Subcutaneous abdominal adipose tissue (tissue), 5 donors: ENCODE data around the gene KRTAP4-3.
"Not testable (repeated sequence)": the region's sequence is repeated elsewhere in the genome, so short reads cannot be mapped to it uniquely, and the experiment has no call there.

Experiments used
- H3K27ac ChIP-seq: one replicate; pipeline ENCODE4 v1.7.0; 2013; ENCODE audit warnings: low read depth, mild to moderate bottlenecking, inconsistent platforms, low read length, moderate library complexity
- H3K27me3 ChIP-seq, 5 donors: one replicate each; pipeline ENCODE4 v1.7.0; 2013; ENCODE audit warnings: low read length in 5 of 5, inconsistent platforms in 1 of 5; ENCODE audit not compliant: control insufficient read depth in 5 of 5, insufficient read depth in 4 of 5
- H3K36me3 ChIP-seq, 5 donors: one replicate each; pipeline ENCODE4 v1.7.0; 2013; ENCODE audit warnings: low read length in 5 of 5; ENCODE audit not compliant: control insufficient read depth in 5 of 5, insufficient read depth in 5 of 5
- H3K4me1 ChIP-seq, 5 donors: one replicate each; pipeline ENCODE4 v1.7.0; 2013; ENCODE audit warnings: low read length in 5 of 5, mild to moderate bottlenecking in 3 of 5, moderate library complexity in 1 of 5; ENCODE audit not compliant: control insufficient read depth in 5 of 5, insufficient read depth in 5 of 5
- H3K4me3 ChIP-seq, 5 donors: one replicate each; pipeline ENCODE4 v1.7.0; 2013; ENCODE audit warnings: low read length in 5 of 5, low read depth in 1 of 5
- H3K9ac ChIP-seq, 5 donors: one replicate each; pipeline ENCODE4 v1.7.0; 2013; ENCODE audit warnings: low read length in 5 of 5, mild to moderate bottlenecking in 4 of 5, moderate library complexity in 3 of 5
- H3K9me3 ChIP-seq, 5 donors: one replicate each; pipeline ENCODE4 v1.7.0; 2013; ENCODE audit warnings: low read length in 5 of 5; ENCODE audit not compliant: control insufficient read depth in 5 of 5
- donor health status: healthy.
- donor health status: healthy.
- donor health status: healthy.
- donor health status: healthy.
- donor health status: healthy.

Gene KRTAP4-3

DNA sequence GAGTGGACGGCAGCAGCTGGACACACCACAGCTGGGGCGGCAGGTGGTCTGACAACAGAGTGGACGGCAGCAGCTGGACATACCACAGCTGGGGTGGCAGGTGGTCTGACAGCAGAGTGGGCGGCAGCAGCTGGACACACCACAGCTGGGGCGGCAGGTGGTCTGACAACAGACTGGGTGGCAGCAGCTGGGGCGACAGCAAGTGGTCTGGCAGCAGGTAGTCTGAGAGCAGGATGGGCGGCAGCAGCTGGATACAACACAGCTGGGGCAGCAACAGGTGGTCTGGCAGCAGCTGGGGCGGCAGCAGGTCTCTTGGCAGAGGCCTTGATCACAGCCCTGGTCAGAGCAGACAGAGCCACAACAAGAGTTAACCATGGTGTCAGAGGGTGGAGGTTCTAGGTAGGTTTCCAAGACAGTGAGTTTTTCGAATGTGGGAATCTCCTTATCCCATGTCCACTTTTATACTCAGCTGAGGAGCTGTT, 16.5 kb upstream of the KRTAP4-3 start, which contains the start of gene KRTAP4-1:
TSS of gene KRTAP4-1 (minus strand) at position 432 of the 482 bp plus-strand sequence. CDS start at position 375, 57 bp downstream.
- peaks cover 0 to 5% (median 0%) of the 10 kb centered on the region in 5 donors for H3K27me3 ChIP-seq
- H3K9me3 ChIP-seq = no peaks in the 10 kb centered on the region
- H3K4me1 ChIP-seq = no peaks in the 10 kb centered on the region
- H3K27ac ChIP-seq = no peak within 1 kb of the TSS
- H3K4me3 ChIP-seq = no peak within 1 kb of the TSS
- H3K9ac ChIP-seq = no peak within 1 kb of the TSS
- H3K36me3 ChIP-seq = no peaks in the 10 kb centered on the region

DNA sequence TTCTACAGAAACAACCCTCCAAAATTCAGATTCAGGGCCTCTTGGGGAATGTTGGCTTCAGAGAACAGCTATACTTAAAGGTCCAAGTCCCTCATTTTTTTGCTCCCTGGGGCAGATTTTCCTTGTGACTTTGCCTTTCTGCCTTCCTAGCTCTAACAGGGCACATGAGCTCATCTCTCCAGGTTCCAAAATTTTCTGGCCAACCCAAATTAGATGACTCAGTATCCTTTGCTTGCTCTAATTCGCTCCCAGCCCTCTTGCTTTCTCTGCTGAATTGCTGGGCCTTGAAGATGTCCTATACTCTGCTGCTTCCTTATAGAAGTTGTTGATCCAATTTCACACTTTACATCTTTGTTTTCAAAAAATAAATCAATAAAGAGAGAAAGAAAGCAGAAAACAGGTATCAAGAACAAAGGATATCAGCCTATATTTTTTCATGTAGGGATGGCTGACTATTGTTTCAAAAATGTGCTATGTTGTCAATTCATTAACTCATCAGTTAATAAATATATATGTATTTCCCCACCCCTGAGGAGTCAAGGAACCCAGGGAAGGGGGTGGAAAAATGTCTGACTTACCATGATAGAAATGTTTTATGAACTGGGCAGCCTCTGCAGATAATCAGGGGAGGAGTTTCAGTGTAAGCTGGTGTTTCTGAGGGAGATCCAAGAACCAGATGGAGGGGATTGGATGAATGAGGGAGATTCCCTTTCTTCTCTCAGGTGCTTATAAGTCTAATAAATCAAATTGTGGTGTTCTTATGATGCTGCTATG, 11.0 kb upstream of the KRTAP4-3 start:
- peaks cover 0 to 7% (median 0%) of the 10 kb centered on the region in 5 donors for H3K27me3 ChIP-seq
- peaks cover 0 to 7% (median 0%) of the 10 kb centered on the region in 5 donors for H3K4me1 ChIP-seq
- H3K9me3 ChIP-seq = no peaks in the 10 kb centered on the region
- no peak overlapping the region for H3K9ac ChIP-seq
- H3K4me3 ChIP-seq = no peak overlapping the region
- no peaks in the 10 kb centered on the region for H3K36me3 ChIP-seq
- no peak overlapping the region for H3K27ac ChIP-seq

DNA sequence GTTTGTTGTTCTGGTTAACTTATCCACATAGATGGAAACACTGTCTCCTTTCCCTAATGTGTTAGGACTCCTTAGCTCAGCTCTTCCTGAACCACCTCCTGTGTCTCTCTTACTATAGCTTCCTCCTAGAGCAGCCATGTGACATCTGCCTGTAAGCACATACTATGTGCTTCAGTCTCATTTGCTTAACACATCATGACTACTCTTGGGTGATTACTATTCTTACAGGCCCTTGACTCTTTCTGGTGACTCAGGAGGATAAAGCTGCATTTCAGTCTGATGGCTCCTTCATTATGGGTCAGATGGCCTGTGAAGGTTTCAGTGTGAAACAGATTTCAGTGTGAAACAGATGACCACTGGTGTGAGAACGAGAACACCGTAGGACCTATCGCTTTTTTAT, 10.3 kb upstream of the KRTAP4-3 start:
- Histone ChIP-seq H3K4me1 (peaks cover 0 to 7% (median 0%) of the 10 kb centered on the region in 5 donors), H3K9me3 (no peaks in the 10 kb centered on the region), H3K27me3 (peaks cover 0 to 7% (median 0%) of the 10 kb centered on the region in 5 donors), H3K9ac (no peak overlapping the region), H3K27ac (no peak overlapping the region), H3K4me3 (no peak overlapping the region), H3K36me3 (no peaks in the 10 kb centered on the region)

DNA sequence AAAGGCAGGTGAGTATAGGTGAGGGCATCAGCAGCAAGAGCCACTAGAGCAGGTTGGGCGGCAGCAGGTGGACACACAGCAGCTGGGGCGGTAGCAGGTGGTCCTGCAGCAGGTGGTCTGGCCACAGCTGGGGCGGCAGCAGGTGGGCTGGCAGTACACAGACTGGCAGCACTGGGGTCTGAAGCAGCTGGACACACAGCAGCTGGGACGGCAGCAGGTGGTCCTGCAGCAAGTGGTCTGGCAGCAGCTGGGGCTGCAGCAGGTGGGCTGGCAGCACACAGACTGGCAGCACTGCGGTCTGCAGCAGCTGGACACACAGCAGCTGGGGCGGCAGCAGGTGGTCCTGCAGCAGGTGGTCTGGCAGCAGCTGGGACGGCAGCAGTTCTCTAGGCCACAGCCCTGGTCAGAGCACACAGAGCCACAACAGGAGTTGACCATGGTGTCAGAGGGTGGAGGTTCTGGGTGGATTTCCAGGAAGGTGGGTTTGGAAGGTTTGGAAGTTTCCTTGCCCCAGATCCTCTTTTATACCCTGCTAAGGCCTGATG, 9.8 kb upstream of the KRTAP4-3 start, which contains the start of gene KRTAP4-2:
TSS of gene KRTAP4-2 (minus strand) at position 495 of the 545 bp plus-strand sequence. CDS start at position 438, 57 bp downstream.
- H3K4me3 ChIP-seq = no peak within 1 kb of the TSS
- H3K27ac ChIP-seq = no peak within 1 kb of the TSS
- H3K27me3 ChIP-seq = peaks cover 0 to 7% (median 0%) of the 10 kb centered on the region in 5 donors
- H3K9ac ChIP-seq = no peak within 1 kb of the TSS
- peaks cover 0 to 7% (median 0%) of the 10 kb centered on the region in 5 donors for H3K4me1 ChIP-seq
- H3K36me3 ChIP-seq = no peaks in the 10 kb centered on the region
- no peaks in the 10 kb centered on the region for H3K9me3 ChIP-seq

DNA sequence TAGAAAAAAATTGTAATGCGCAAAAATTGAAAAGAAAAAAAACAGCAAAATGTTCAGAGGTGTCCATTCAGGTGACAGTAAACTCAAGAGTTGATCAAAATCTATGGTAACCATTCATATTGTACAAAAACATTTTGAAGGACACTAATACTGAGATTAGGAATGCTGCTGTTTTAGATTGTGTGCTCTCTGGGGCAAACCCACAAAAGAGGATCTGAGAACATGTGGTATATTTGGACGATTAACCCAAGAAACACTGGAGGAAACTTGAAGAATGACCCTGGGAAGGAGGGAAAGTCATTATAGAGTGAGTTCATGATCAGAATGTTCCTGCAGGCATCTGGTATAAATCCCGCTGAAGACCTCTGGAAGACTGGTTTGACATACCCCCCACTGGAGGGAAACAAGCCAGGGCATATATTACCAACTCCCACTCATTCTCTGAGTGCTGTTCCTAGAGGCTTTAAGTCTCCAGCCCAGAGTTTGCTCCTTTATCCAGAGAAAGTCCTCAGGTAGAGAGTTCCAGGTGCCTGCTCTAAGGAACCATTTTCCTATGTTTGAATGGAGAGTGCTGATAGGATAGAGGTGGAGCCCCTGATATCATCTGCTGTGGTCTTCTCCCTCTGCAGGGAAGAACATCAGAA, 8.8 kb upstream of the KRTAP4-3 start:
- H3K4me3 ChIP-seq = no peak overlapping the region
- H3K27ac ChIP-seq = no peak overlapping the region
- H3K9me3 ChIP-seq = no peaks in the 10 kb centered on the region
- H3K4me1 ChIP-seq = peaks cover 0 to 7% (median 0%) of the 10 kb centered on the region in 5 donors
- no peaks in the 10 kb centered on the region for H3K36me3 ChIP-seq
- peaks cover 0 to 7% (median 0%) of the 10 kb centered on the region in 5 donors for H3K27me3 ChIP-seq
- H3K9ac ChIP-seq = no peak overlapping the region

DNA sequence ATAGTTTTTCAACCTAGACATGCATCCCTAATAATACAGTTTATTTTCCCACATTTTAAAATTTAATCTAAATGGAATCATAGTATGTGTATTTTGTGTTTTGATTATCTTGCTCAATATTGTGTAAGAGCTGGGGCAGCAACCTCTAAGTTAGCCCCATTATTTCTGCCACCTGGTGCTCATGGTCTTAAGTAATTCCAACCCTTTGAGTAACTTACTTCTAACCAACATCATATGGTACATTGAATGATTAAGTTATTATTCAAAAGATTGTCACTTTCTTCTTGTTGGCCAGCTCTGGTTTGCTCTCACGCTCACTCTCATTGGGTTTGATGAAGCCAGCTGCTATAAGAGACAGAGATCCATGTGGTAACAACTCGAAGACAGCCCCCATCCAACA, 3.9 kb upstream of the KRTAP4-3 start:
- H3K27me3 ChIP-seq = peaks cover 0 to 7% (median 0%) of the 10 kb centered on the region in 5 donors
- H3K9ac ChIP-seq = no peak overlapping the region
- H3K9me3 ChIP-seq = no peaks in the 10 kb centered on the region
- H3K27ac ChIP-seq = no peak overlapping the region
- no peak overlapping the region for H3K4me3 ChIP-seq
- H3K36me3 ChIP-seq = no peaks in the 10 kb centered on the region
- no peaks in the 10 kb centered on the region for H3K4me1 ChIP-seq

DNA sequence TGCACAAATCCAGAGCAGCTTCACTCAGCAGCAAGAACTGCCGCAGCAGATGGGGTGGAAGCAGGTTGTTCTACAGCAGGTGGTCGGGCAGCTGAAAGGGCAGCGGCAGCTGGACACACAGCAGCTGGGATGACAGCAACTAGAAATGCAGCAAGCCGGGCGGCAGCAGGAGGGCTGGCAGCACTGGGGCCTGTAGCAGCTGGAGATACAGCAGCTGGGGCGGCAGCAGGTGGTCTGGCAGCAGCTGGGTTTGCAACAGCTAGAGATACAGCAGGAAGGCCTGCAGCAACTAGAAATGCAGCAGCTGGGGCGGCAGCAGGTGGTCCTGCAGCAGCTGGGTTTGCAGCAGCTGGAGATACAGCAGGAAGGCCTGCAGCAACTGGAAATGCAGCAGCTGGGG, 460 bp downstream of the KRTAP4-3 start:
- Histone ChIP-seq H3K27me3 (no peaks in the 10 kb centered on the region), H3K27ac (no peak overlapping the region), H3K4me3 (no peak overlapping the region), H3K9me3 (no peaks in the 10 kb centered on the region), H3K36me3 (no peaks in the 10 kb centered on the region), H3K9ac (no peak overlapping the region), H3K4me1 (no peaks in the 10 kb centered on the region)

DNA sequence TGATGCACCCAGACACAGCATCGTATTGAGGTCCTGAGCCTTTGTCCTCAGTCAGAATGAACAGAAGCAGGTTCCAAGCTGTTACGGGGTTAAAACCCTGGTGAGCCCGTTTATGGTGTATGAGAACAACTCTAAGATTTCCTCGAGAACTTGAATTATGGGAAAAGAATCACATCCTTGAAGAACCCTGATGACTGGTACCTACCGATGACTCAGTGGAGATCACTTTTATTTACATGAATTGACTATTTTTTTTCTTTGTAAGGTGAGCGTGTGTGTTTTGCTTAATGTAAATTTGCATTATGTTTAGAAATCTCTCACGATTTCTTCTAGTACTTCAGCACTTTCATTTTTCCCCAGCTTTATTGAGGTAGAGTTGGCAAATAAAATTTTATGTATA, 4.2 kb downstream of the KRTAP4-3 start:
- Histone ChIP-seq H3K4me1 (no peaks in the 10 kb centered on the region), H3K27ac (no peak overlapping the region), H3K9ac (no peak overlapping the region), H3K36me3 (no peaks in the 10 kb centered on the region), H3K4me3 (no peak overlapping the region), H3K27me3 (peaks cover 0 to 4% (median 0%) of the 10 kb centered on the region in 5 donors), H3K9me3 (no peaks in the 10 kb centered on the region)

DNA sequence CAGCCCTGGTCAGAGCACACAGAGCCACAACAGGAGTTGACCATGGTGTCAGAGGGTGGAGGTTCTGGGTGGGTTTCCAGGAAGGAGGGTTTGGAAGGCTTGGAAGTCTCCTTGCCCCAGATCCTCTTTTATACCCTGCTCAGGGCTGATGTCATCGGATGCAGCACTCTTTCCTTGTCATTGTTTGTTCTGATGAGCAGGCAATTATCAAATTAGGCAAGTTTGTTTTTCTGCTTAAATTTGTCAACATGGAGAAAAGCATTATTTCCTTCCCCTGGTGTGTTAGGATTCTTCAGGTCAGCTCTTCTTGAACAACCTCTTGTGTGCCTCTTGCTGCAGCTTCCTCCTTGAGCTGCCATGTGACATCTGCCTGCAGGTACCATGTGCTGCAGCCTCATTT, 7.4 kb downstream of the KRTAP4-3 start, which contains the start of gene KRTAP4-4:
TSS of gene KRTAP4-4 (minus strand) at position 101 of the 400 bp plus-strand sequence. CDS start at position 44, 57 bp downstream.
- Histone ChIP-seq H3K9ac (no peak within 1 kb of the TSS), H3K27me3 (peaks cover 0 to 4% (median 0%) of the 10 kb centered on the region in 5 donors), H3K9me3 (no peaks in the 10 kb centered on the region), H3K4me1 (no peaks in the 10 kb centered on the region), H3K36me3 (no peaks in the 10 kb centered on the region), H3K4me3 (no peak within 1 kb of the TSS), H3K27ac (no peak within 1 kb of the TSS)

DNA sequence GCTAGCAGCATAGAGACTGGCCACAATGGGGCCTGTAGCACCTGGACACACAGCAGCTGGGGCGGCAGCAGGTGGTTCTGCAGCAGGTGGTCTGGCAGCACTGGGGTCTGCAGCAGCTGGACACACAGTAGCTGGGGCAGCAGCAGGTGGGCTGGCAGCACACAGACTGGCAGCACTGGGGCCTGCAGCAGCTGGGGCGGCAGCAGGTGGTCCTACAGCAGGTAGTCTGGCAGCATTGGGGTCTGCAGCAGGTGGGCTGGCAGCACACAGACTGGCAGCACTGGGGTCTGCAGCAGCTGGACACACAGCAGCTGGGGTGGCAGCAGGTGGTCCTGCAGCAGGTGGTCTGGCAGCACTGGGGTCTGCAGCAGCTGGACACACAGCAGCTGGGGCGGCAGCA, 7.8 kb downstream of the KRTAP4-3 start:
- H3K4me1 ChIP-seq, H3K4me3 ChIP-seq, H3K9me3 ChIP-seq, H3K27ac ChIP-seq, H3K9ac ChIP-seq, H3K36me3 ChIP-seq, H3K27me3 ChIP-seq: not testable (repeated sequence)
